HG03378 (cell line): ENCODE results near the gene TNIK.
"Not testable (repeated sequence)": the region's sequence is repeated elsewhere in the genome, so short reads cannot be mapped to it uniquely, and the experiment has no call there.

Source experiments
- ATAC-seq: cut with Tn5 transposase; IDR thresholded peaks from one replicate; pipeline ENCODE4 v1.9.1; 2021; ENCODE audit warnings: mild to moderate bottlenecking, moderate library complexity; ENCODE audit not compliant: unreplicated experiment

TNIK gene

DNA sequence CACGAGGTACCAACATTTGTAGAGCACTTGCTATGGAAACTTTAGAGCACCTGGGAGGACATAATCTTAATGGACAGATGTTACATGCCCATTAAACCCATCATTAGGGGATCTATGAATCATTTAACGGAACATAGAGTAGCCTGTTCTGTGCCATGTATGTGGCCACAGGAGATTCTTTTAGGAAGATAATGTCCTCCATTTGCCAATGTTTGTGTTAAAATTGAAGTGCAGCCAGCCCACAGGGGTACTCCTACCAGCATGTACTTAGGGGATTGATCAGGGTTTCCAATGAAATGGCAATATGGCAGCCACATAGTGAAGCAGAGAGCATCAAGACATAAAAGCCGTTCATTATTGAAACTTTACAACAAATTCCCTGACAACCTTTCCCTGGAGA lies 70.7 kb downstream of the TNIK start:
- ATAC-seq = no peak

DNA sequence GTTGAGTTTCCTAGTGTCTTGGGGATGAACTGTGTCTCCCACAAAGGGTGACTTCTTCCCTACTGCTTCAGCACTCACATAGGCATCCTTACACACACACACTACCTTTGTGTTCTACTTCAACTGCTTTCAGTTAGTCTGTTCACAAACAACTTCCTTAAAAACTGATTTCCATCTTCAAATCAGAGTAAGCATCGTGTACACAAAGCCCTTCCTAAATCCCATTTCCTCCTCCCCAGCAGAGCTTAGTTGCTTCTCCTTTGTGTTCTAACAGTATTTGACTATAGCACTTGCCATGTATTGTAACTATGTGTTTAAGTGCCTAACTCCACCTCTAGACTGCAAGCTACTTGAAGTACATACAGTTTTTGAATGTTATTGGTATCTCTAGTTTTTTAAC lies 71.7 kb downstream of the TNIK start:
- ATAC-seq = no peak

DNA sequence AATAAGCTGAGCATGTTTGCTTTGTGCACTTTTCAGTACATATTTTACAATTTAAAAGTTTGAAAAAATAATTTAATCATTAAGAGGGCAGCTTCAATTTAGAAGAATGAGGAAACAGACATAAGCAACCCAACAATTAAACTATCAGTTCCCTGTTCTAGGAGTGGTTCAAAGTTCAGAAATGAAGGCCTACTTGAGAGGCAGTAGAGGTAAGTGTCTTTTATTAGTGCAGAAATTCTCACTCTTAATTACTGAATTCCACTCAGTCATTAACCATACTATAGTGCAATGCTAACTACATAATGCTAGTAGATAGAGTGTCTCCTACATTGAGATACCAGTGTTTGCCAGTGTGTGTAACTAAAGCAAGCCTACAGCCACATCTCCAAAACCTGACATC lies 73.1 kb downstream of the TNIK start:
- ATAC-seq = no peak

DNA sequence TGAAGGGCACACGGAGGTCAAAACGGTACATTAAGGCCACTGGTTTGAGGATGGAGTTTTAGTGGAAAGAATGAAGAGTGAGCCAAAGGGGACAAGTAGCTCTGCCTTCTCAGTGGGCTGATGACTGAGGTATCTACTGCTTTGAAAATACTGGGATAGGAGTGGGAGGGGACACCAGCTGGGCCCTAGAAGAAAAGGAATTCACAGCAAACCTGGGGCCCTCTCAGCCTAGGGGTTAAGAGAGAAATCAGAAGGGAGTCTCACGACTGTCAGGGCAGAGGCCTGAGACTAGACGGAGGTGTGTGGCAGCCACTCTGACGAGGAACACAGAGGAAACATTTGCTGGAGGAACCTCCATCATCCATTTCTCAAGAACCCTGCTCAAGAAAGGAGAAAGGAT lies 75.1 kb downstream of the TNIK start:
- no peak for ATAC-seq

DNA sequence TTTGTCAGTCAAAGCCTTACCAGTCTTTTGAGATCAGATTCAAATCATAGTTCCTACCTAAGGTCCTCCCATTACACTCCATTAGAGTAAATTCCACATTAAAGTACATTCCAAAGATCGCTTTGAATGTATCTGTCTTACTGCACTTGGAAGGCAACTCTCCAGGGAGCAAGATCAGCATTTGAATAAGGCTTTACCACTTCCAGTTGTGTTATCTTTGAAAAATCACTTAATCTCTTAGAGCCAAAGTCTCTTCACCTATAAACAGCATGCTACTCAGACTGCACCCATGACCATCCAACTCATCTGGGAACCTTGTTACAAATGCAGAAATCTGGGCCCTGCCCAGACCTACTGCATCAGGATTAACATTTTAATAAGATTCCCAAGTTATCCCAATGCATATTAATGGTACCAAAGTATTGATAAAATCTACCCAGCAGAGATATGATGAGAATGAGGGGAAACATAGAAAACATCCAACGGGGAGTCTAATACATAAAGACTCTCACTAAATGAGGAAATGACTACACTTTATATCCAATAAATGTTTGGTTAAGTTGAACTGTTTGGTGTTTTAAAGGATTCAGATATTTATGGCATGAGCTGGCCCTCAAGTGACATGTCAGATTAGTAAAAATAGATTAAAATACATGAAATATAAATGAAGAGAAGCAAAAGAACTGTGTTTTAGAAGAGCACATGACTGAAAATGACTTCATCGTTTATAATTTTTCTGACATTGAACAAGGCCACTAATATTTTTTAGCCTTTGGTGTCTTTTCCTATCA lies 75.9 kb downstream of the TNIK start:
- ATAC-seq = no peak

DNA sequence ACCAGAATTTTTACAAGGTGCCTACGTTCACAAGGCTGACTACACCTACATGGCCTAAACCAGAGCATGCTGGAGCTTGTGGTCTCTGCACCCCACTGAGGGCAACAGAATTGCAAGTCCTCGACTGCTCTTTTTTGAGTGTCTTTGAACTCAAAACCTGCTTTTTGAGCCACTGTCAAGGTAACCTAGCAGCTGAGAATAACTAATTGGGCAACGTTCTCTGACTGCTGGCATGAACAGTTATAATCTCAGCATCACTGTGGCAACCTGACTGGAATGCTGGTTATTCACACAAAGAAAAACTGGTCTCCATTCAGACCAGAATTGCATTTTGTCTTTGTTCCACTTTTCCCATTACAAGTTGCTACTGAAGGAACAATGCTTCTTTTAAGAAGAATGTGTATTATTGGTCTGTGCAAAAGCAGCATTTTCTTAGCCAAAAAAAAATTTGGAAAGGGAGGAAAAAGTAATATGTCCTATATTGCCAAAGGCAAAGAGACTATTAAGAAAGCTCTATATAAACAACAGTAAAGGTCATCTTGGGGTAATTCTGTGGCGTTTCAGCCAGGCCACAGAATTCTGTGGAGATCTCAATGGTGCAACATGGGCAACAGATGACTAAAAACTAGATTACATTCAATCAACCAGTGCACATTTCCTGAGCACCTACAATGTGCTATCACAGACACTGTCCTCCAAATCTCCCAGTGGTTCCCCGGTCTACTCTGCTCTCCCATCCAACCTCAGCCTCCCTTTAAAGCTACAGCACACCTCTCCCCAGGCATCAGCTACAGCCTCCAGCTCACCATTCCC lies 76.8 kb downstream of the TNIK start:
- peak; percentile 67 for ATAC-seq

DNA sequence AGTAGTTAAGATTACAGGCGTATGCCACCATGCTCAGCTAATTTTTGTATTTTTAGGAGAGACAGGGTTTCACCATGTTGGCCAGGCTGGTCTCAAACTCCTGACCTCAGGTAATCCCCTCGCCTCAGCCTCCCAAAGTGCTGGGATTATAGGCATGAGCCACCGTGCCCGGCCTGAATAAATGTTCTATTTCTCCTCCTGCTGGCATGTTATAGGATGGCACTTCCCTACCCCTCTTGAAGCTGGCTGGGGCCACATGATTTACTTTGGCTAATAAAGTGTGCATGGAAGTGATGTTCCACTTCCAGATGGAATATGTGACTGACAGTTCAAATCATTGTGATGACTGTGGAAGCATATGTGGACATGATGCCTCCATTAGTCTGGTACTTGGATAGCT lies 77.9 kb downstream of the TNIK start:
- ATAC-seq = not testable (repeated sequence)

DNA sequence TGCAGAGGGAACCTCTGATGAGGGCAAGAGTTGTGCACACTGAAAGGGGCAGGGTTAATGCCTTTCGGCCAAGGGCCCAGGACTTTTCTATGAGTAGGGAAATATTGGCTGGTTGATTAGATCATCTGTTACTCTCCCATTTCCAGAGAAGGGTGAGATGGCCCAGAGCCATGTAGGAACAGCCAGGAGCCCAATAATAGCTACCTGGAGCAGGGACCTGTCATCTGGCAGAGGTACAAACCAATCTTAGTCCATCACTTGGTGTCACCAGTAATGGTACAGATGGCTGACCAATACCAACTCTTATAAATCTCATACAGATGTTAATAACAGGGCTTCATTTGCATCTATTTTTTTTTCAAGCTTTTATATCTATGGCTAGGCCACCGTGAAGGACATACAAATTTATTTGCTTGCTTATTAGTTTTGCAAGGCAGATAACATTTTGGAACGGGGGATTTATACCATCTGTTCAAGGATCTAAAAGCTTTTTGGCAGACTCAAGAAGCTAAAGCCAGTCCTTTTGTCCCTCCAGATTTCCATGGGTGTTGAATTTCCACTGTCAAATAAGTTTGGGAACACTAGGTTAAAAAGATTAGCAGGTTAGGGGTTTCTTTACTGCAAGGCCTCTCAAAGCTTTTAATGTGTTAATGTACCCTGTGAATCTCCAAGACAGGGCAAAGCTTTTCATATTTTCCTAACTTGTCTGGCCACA lies 79.3 kb downstream of the TNIK start:
- no peak for ATAC-seq

DNA sequence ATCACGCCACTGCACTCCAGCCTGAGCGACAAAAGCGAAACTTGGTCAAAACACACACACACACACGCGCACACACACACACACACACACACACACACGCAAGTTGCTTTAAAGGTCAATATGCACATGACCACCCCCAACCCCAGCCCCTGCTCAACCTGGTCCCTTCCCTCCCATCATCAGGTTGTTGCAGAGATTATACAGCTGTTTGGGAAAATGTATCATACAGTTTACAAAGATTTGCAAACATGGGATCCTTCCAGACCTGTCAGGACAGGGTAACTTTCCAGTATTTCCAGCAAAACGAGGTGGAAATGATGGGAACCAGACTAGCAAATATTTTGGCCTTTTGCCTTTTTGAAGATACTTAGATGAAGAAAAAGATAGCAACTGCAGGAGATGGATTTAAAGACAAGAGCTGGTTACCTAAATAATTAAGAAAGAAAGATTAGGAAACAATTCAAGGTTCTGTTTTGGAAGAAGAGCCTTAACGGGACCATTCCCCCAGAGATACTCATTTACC lies 80.2 kb downstream of the TNIK start:
- ATAC-seq = no peak

DNA sequence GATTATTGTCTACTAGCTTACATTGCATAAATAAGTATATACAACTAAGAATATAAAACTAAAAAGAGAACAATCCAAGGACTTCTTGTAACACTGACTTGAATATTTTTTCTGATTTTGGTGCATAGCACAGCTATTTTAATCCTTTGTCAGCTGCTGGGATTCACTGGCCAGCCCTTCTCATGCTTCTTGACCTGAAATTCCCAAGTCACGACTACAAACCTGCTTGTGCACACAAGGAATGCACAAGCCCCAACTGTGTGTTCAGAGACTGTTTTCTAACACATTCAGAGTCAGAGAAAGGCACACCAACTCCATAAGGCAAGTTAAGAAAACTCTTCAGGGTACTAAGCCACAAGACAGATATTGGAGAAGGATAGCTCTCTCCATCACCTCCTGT lies 80.9 kb downstream of the TNIK start:
- ATAC-seq = no peak

DNA sequence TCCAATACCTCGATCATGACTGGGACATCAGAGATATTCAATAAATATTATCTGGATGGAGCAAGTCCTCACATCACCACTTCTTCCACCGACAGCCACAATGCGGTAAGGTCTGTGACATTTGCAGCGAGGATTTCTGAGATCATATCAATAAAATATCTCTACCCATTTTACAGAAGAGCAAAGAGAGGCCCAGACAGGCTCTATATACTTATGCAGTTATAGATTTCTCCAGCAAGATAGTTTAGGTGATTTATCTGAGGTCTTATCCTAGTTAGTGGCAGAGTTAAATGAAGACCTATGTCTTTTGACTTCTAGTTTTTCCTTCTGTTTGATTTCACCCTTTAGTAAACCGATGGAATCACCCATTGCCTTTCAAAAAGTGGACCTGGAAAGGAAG lies 81.6 kb downstream of the TNIK start:
- ATAC-seq = no peak

DNA sequence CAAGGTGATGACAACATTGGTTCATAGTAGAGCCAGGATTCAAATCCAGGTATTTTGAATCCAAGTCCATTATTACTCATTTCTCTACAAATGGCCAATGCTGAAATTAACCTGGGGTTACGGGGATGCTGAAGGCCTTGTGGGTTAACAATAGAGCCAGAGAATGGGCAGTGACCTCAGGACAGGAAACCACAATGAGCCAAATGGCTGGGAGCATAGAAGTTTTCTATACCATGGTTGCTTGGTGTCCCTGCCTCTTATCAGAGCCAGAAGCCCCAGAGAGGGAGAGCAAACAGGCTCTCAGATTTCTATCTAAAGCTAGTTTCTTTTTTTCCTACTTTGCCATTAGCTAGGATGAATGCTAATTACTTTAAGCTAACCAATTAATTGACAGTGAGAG lies 82.3 kb downstream of the TNIK start:
- no peak for ATAC-seq

DNA sequence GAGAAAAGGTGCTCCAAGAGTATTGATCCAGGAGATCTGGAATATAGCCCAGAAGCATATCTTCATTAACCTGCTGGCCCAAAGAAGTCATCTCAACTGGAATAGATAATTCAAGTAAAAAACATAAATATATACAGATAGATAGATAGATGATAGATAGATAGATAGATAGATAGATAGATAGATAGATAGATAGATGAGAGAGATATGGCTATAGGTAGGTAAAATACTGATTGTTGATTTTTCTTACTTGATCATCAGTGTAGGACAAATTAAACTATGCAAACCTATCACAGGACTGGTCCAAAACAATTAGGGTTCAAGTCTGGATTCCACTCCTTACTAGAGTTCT lies 83.6 kb downstream of the TNIK start:
- ATAC-seq = no peak

DNA sequence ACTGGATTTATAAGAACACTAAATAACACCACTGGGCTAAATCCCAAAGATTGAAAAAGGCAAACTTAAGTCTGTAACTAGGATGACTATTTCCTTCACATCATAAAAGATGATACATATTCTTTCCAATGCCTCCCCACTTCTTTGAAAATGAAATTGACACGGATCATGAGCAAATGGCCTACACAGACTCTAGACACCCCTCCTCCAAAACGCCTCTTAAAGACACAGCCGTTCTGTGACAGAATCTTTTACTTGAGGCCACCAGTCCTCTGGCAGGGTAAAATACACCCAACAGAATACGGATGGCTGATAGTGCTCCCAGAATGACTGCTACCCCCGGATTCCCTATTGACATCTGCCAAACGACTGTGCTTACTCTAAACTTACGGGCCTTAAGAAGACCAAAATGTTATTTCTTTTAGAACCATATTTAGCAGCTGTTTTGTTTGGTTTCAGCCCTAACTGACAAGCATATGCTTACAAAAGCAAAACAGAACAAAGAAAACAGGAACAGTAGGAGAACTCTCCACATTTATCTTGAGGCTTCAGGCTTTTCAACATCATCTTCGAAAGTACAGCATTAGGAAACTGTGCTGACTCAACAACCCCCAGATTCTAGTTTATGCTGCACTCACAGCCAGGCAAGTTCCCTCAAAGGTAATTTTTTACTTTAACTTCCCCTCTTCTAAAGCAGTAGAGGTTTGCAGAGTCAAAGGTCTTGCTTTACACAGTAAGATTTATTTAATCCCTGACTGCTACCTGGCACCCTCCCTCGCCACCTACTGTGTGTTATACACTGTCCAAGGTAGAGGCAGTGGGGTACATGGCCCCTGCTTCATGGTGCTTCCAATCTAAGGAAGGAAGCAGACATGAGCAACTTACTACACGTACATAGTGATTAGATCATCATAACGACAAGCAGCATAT lies 84.3 kb downstream of the TNIK start:
- ATAC-seq = peak; percentile 40

DNA sequence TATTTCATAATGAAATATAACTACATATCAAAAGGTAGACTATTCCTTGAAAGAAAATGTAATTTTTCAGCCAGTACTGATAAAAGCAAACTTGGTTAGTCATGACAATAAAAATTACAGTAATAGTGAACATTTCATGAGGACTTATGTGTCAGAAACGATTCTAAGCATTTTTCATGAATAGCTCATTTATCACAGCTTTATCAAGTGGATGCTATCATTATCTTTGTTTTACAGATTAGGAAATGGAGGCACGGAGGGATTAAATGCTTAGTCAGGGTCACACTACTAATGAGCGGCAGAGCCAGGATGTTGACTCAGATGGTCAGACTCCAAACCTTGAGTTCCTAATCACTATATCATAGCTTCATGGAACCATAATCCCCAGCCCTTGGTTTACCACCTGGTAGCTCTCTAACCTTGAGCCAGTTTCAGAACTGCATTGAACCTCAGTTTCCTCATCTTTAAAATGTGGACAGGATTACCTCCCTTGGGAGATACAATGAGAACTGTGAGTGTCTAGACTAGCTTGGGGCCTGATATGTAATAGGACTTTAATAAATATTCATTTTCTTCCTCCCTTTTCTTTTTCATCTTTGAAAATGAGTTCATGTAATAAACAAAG lies 85.4 kb downstream of the TNIK start:
- ATAC-seq = no peak

DNA sequence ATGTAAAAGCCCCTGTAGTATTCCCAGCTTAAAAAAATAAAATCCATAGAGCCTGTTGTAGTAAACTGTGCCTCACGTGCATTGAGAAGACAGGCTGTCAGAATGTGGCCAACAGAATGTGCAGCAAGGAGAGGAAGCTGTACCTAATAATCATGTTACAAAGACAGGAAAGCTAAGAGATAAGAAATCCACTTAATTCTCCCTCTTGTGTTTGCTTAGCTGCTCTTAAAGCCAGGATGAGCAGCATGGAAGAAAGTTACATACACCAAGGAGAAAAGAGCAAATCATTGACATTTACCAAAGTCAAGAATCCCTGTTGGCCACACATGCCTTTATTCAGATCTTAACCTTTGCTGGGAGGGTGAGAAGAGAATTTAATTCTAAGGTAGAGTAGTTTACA lies 85.9 kb downstream of the TNIK start:
- no peak for ATAC-seq

DNA sequence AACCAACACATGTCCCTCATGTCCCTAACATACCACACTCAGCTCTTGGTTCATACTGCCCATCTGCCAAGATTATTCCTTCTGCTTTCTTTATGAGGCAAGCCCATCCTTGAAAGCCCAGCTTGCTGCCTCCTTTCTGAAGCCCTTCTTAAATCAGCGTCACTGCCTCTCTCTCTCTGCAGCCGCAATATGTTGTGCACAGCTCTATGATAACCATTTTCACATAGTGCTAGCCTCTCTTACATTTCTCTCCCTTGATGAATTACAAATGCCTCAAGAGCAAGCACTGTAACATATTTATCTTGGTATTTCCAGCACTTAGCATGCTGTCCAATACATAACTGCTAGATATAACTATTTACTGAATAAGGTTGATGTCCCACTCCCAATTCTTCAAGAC lies 86.5 kb downstream of the TNIK start:
- no peak for ATAC-seq

DNA sequence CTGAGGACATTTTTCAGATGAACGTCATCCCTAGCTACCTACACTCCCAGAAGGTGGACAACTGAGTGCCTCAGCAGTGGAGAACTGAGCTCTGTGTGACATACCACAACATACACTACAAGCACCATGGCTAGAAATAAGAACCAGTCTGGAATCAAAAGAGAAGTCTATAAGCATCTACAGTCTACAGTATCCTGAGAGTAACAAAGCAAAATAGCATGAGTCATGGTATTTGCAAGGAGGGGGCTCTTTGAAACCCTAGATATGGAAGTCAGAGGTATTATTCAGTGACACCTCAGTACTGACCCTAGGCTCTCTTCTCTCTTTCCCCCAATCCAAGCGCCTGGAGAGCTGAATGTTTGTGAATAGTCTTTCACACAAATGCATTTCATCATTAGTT lies 87.5 kb downstream of the TNIK start:
- ATAC-seq = no peak

DNA sequence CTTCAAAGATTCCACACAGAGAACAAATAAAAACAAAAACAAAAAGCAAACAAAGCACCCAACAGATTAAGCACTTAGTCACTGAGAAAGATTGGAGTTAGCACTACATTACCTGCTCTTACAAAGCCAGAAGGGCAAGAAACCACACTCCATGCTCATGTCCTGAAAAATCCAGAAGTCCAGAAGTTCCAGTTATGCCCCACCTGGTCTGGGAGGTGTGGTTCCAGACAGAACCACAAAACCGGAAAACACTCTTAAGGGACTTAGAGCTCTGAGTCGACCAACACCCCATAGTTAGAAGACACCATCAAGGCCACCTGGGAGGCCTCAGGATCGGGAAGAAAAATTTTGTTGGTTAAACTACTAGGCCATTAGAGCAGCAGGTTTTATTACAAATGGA lies 88.9 kb downstream of the TNIK start:
- ATAC-seq = no peak

DNA sequence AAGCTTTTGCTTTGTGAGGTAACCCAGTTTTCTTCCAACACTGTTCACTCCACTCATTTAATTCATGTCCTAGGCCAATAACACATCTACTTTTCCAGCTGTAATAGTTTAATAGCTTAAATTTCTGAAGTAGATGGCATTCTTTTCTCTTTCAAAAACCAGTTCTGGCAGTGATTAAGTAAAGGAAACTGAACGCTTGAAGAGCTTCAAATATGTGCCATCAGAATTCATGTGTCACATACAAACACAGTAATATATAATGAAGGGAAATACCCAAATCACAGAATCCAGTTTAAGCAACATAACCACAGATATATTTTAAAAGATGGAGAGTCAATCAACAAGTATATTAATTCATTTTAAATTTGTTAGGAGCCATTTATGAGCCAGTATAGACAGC lies 91.0 kb downstream of the TNIK start:
- ATAC-seq = no peak
